HepG2 (cell line): ENCODE results near the gene COL27A1.

ENCODE experiments used
- E2F5 ChIP-seq: sonication (generic); formaldehyde crosslinking; conservative IDR thresholded peaks from 2 replicates; pipeline ENCODE4 v1.4.0; 2020; ENCODE audit warnings: missing genetic modification reagents
- RFX5 ChIP-seq: IDR thresholded peaks from 2 replicates; pipeline ENCODE4 v1.6.1; 2011; ENCODE audit warnings: low read depth, low read length, improper control_type of control experiment
- ZNF17 ChIP-seq: sonication (generic); formaldehyde crosslinking; IDR thresholded peaks from 2 replicates; pipeline ENCODE4 v1.5.0; 2020; ENCODE audit warnings: mild to moderate bottlenecking, missing genetic modification reagents
- ZNF770 ChIP-seq: sonication (generic); formaldehyde crosslinking; IDR thresholded peaks from 2 replicates; pipeline ENCODE4 v1.5.0; 2020; ENCODE audit warnings: mild to moderate bottlenecking, missing genetic modification reagents

GRCh38 chr9:114338187-114338586 is 182.8 kb downstream of the COL27A1 start:
- TF ChIP-seq RFX5 (no peak), ZNF17 (CRISPR knock-in tag) (no peak), E2F5 (CRISPR knock-in tag) (no peak), ZNF770 (CRISPR knock-in tag) (no peak)
